HG02763 (cell line): Measurements from ENCODE around the gene ELAVL1.
"Not testable (repeated sequence)": the region's sequence is repeated elsewhere in the genome, so short reads cannot be mapped to it uniquely, and the experiment has no call there.

Source experiments
- ATAC-seq: cut with Tn5 transposase; IDR thresholded peaks from one replicate; pipeline ENCODE4 v1.9.1; 2021; ENCODE audit warnings: mild to moderate bottlenecking, moderate library complexity; ENCODE audit not compliant: unreplicated experiment

ELAVL1 gene

DNA sequence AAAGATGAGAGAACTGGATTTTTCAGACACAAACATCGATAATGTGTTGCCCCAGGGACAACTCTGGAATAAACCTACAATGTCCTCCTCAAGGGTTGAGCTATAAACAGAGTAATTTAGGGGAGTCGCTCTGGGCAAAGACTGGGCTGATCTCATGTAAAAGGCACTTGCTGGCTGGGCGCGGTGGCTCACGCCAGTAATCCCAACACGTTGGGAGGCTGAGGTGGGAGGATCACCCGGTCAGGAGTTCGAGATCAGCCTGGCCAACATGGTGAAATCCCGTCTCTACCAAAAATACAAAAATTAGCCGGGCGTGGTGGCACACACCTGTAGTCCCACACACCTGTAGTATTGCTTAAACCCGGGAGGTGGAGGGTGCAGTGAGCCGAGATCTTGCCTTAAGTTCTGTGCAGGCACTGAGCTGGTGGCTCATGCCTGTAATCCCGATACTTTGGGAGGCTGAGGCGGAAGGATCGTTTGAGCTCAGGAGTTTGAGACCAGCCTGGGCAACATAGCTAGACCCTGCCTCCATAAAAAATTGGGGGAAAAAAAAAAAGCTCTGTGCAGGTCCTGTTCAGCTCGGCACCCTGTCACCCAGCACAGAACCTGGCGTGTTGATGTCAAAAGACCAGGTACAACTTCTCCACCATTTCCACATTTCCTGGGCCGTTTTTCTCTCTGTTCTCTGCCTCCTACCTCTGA lies 63.4 kb downstream of the ELAVL1 start:
- ATAC-seq = no peak

DNA sequence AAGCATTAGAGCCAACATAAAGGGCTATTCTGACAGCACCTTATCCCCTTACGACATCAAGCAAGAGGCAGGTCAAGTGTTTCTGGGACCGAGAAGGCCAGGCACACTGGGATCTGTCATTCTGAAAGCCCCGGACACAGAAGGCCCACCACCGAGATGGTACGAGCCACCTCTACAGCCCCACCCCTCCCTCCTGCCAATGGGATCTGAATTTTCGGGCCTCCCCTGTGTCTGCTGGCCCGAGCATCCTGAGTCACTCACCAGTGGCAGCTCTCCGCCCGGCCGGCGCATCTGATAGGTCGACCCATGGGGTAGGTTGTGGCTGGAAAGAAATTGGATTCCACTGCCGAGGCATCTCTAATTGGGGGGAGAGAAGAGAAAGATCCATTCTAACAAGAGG lies 64.6 kb downstream of the ELAVL1 start:
- no peak for ATAC-seq

DNA sequence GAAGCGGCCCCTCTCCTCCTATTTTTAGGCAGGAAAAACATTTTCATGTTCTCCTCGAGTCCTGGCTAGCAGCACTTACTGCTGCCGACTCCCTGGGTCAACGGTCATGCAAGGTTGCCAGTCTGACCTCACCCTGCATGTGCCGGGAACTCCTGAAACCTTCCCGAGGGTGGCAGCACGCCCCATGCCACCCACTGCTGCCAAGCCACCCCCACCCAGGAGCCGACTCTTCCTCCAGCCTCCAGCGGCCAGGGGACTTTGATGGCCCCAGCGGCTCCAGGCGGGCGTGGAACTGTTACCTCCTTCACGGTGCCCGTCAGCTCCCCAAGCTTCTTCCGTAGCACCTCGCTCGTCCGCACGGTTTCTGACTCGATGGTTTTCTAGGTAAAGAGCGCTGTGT lies 70.7 kb downstream of the ELAVL1 start:
- no peak for ATAC-seq

DNA sequence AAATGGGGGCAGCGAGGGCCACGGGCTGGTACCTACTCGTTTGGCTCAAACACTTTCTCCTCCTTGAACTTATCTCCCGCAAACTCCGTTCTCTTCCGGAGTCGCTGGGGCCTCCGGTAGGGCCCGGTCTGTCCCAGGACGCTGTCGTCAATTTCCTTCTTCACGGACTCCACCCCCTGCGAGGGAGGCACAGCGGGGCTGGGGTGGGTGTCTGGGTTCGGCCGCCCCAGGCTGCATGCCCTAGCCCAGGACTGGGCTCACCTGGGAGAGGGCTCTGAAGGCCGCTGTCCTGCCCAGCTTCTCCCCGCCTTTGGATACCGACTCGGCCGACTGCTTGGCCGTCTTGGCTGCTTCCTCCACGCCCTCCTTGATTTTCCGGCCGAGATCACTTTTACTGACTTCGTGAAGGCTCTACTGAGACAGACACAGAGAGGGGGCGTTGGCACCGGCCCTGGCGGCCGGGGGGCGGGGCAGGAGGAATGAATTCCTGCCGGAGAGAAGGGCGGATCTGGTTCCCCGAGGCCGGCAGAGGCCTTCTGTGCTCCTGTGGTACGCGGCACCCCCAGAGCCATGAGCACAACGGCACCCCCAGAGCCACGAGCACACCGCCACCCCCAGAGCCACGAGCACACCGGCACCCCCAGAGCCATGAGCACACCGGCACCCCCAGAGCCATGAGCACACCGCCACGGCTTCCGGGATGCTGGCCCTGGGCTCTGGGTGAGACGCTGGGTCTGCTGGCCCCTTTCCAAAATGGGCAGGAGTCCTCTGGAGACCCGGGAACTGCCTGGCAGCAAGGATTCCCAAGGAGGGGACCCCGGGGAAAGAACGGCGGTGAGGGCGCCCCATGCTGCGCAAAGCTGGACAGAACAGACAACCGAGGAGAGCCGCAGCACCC lies 71.4 kb downstream of the ELAVL1 start:
- ATAC-seq = no peak

DNA sequence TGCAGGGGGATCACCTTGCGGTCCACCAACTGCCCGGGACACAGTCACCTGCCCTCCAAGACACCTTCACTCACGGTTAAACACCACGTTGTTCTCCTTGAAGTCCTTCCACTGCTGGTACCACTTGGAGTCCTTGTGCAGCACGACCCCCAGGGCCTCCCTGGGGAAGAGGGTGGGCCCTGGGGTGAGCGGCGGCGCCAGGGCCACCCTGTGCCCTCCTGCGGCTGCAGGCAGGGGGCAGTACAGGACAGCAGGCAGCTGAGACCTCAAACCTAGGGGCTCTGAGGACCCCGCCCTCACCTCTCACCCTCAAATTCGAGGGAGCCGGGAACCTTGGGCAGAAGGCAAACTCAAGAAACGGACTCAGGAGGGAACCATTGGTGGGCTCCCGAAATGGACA lies 72.0 kb downstream of the ELAVL1 start:
- ATAC-seq = no peak

DNA sequence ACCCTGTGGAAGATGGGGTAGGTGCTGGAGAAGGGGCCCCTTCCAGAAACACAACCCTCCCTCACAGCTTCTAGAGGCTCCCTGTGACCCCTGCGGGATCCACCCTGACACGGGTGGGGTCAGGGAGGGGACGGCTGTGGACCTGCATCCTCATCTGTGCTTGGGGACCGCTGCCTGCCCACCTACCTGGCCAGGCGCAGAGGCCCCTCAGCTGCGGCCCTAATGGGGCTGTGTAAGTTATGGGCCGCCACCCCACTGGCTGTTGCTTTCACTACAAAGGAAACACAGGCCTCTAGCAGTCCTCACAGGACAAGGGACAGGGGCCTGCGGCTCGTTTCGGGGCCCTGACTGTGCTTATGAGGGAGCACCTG lies 72.5 kb downstream of the ELAVL1 start:
- no peak for ATAC-seq

DNA sequence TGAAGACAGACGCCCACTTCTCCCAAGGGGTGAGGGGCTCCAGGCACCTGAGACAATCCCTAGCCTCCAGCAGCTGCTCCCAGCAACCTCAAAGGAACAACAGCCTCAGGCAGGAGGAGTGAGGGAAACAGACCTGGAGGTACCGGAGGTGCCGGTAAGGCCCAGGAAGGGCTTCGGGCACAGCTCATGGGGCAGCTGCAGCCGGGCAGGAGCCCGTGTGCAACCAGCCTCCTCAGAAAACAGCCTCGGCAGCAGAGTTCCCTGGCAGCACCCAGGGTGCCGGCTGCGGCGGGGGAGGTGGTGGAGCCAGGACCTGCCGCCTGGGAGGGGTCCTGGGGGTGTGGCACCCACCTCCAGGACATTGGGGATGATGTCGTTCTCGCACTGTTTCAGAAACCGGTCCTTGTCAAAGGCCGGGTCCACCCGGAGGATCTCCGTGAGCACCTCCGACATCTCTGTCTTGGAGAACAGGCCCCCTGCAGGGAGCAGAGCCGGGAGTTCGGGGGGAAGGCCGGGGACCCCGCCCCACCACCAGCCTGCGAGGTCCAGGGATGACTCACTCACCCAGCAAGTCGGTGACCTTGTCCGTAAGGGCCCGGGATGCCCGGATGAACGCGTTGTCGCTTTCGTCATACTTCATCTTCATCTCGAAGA lies 73.0 kb downstream of the ELAVL1 start:
- no peak for ATAC-seq

DNA sequence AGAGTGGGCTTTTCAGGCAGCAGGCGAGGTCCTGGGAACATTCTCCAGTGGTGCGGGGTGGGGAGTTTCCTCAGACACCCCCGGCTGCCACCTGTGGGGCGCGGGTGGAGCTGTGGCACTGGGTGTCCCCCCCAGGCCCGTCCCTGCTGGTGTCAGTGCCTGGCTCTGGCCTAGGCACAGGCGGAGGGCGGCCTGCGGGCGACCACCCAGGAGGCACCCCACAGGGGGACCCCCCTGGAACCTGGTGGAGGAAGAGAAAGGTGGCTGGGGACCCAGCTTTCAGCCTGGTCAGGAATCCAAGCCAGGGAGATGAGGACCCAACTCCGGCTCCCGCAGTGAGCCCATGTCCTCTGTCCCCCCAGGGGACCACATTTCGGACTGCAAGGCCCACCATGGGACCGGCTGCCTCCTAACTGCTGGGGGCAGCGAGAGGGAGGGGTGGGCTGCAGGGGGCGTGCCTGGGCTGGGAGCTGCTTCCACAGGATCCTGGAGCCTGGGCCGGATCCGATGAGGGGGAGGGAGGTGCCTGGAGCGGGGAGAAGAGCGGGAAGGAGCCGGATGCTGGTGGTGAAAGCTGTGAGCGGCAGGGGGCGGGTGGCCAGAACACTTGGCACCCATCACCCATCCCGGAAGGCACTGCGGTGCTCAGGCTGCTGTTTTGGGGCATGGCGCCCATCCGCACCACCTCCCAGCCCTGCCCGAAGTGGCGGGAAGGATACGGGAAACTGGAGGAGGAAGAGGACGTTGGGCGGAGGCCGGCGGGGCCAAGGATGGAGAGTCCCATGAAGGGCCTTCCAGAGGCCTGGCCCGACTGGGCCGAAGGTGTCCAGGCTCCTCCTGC lies 74.0 kb downstream of the ELAVL1 start:
- ATAC-seq = no peak

DNA sequence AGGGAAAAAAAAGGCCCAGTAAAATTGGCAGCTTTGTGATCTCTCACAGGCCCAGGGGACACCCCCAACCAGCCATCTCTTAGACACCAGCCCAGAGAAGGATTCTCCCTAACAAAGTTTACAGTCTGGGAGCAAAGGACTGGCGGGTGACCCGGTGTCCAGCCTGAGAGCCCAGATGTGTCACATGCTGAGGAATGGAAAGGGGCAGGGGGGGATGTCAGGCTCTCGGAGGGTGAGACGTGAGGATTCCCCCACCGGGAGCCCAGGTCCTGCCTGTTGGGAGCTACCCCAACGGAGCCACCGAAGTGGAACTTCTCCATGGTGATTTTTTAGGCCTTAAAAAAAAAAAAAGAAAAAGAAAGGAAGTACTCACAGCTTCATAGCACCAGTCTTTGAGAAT lies 74.7 kb downstream of the ELAVL1 start:
- ATAC-seq = no peak

DNA sequence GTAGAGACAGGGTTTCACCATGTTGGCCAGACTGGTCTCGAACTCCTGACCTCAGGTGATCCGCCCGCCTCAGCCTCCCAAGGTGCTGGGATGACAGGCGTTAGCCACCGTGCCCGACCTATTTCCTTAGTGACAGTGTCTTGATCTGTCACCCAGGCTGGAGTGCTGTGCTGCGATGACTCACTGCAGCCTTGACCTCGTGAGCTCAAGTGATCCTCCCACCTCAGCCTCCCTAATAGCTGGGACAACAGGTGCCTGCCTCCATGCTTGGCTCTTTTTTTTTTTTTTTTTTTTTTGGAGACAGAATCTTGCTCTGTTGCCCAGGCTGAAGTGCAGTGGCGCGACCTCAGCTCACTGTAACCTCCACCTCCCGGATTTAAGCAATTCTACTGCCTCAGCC lies 75.4 kb downstream of the ELAVL1 start:
- not testable (repeated sequence) for ATAC-seq

DNA sequence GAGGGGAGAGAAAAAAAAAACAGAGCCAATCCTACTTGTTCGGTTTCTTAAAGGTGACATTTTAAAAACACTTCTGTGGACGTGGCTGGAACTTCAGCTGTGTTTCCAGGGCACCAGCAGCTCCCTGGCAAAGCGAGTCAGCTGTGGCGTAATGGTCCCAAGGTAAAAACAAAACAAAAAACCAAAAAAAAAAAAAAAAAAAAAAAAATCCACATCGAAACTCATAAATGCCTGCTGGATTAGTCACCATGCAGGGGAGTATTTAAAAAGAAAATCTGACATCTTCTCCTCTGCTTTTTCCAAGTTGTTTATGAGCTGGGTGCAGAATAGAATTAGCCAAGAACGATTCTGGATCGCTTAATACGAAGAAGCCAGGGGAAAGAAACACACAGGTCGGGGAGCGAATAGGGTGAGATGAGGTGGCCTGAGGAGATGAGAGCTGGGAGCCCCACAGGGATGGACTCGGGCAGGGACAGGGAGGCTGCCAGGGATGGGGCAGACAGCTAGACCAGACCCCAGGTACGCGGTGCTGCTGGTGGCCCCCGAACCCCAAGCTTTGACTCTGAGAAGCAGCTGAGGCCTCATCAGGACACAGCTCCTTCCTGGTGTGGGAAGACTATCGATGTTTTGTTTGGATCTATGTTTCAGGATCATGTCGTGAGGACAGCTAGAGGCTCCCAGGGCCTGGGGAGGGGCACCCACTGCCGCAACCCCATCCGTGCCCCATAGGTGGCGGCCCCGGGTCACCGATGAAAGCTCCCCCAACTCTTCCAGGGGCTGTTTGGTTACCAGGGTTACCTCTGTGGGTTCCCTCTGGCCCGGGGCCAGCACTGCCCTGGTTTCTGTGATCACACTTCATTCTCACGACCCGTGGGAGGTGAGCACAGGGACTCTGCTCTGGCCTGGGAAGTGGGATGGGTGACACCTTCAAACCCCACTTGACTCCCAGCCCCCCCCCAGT lies 76.4 kb downstream of the ELAVL1 start:
- no peak for ATAC-seq

DNA sequence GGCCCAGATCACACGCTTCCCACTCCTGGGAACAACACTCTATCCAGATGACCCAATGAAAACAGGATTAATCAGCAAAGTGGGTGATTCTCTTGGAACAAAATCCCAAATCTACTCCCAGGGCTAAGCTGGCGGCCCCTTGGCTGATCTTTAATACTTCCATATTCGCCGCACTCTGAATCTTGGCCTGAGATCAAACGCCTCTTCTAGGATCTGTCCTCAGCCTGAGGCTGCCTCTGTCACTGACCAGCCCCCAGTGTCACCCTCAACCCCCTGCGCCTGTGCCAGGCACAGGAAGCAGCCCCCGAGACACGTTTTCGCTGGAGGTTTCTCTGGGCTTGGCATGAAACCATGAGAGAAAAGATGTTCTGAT lies 77.1 kb downstream of the ELAVL1 start:
- ATAC-seq = no peak

DNA sequence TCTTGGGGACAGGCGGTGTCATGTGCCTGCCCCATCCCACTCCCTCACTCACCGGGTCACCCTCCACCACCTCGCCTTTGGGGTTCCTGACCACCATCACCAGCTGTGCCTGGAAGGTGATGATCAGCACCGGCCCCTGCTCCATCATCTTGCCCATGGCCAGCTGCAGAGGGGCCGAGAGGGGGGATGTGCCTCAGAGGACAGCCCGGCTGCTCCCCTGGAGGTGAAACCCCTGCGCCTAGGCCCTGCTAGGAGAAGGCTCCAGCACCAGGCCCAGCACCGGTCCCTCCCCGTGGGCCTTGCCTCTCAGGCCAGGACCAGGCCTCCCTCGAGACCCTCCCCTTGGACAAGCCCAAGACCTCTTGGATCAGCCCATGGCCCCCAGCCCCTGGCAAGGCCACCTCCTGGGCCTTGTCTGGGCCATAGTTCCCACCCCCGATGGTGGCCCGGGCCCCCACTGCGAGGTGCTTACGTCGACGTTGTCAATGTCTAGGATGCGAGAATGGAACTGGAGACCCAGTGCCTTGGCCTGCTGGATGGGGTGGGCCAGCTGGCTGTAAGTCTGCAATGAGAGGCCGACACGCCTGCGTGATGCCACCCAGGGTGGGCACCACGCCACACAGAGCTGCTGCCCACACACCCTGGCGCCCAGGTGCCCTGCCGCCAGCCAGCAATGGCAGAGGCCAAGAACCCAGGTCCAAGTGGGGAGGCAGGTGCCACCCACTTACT lies 77.7 kb downstream of the ELAVL1 start:
- no peak for ATAC-seq

DNA sequence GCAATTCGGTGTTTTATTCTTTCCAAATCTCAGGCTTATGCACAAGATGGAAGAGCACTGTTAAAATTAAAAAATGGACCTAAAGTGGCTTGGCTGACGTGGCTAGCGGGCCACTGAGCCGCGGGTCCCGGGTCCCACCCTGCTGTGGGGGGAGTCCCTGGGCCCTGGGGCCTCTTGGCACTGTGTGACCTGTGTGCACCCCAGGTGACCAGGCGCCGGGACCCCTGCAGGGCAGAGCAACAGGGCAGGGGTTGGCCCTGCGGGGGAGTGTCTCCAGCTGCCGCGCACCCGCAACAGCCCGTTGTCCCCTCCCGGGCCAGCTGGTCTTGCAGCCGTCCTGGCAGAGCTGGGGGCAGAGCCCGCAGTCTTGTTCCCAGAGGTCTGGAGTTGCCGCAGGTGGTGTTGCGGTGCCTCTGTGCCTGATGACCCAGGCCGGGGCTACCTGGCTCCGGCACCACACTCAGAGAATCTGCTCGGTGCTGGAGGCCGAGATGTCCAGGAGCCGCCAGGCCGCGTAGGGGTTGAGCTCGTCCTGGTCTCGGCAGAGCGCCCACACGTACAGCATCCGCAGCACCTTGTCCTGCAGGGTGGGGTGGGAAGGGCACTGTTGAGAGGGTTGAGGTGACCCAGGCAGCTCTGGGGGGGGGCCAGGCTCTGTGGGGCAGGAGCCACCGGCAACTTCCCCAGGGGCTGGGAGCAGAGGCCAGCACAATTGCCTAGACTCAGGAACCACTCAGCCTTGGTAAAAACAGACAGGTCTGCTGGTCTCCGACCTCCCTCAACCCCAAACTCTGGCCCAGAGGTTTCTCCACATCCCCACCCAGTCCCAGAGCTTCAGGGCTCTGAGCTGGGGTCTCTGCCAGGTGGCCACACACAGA lies 78.5 kb downstream of the ELAVL1 start:
- no peak for ATAC-seq

DNA sequence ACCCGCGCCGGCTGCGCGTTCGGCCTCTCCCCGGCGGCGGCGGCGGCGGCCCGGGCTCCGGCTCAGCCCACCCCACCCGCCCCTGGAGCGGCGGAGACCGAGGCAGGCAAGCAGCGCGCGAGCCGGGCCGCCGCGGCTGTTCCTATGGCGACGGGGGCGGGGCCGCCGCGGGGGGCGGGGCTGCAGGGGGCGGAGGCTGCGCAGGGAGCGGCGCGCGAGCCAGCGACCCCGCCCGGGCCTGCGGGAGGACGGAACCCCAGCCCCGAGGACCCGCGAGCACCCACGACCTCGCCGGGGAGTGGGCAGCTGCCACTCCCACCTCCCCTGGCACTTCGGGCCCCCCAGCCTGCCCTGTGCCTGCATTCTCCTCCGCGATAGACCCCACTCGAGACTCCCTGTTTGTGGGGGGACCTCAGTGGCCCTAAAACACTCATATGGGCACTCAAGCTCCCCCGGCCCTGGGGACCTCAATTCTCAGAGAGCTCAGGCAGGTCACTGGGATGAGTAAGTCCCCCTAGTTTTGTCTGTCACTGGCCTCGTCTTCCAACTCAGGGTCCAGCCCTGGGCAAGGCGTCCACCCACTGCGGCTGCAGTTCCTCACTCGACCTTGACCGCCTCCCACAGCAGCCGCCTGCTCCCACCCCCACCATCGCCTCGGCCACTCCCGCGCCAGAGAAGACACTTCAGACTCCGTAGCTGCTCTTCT lies 79.3 kb downstream of the ELAVL1 start, which contains the start of gene CTXN1:
Gene CTXN1 (minus strand): TSS at position 115 of the 706 bp plus-strand sequence. CDS start 597 bp downstream, outside the sequence.
- no peak for ATAC-seq

DNA sequence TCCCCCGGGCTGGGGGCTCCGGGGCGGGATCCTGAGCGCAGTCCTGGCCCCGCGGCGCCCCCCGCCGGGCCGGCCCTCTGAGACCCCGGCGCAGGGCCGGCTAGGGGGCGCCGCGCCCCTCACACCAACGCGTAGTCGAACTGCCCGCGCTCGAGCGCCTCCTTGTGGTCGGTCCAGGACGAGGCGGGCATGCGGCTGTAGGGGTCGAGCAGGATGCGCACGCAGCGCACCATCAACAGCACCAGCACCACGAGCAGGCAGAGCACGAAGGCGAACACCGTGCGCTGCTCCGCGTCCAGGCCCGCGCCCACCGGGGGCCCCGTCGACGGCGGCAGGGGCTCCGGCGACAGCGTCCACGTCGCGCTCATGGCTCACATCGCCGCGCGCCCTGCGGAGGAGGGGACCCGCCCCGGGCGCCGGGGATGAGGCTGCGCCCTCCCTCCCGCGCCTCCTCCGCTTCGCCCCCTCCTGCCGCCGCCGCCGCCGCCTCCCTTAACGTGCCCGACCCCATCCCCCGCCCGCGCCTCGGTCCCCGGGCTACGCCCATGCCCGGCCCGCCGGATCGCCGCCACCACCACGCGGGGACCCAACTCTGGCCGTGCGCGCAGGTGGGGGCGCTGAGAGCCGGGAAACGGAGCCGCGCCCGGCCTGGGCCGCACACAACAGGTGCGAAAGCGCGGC lies 80.1 kb downstream of the ELAVL1 start:
- ATAC-seq = no peak

DNA sequence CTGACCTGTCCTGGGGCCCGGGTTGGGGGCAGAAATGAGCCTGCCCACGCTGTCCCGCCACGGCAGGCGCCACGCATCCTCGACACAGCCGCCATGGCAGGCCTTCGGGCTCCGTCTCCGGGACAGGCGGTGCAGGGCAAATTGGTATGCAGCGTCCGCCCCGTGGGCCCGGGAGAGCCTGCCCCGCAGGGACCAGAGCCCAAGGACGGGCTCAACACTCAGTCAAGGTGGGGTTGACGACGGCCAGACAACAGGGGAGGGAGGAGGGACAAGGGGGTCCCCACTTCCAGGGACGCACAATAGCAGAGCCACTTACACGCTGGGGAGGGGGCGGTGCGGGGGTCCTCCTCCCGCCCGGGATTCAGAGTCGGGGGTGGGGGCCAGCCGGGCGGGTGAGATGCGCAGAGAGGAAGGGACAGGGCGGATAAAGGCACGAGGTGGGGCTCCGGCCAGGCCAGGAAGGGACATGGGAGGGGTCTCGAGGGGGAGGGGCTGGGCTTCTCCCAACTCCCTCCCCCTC lies 80.7 kb downstream of the ELAVL1 start:
- no peak for ATAC-seq
